ENCODE data around the gene OR1D2. TPM values are rescaled to one million over a fixed set of nuclear protein-coding genes. Genes with fewer than 3 reads are reported as not detected.
"Not testable (repeated sequence)": the region's sequence is repeated elsewhere in the genome, so short reads cannot be mapped to it uniquely, and the experiment has no call there.

The OR1D2 gene, protein sequence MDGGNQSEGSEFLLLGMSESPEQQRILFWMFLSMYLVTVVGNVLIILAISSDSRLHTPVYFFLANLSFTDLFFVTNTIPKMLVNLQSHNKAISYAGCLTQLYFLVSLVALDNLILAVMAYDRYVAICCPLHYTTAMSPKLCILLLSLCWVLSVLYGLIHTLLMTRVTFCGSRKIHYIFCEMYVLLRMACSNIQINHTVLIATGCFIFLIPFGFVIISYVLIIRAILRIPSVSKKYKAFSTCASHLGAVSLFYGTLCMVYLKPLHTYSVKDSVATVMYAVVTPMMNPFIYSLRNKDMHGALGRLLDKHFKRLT
- total RNA-seq (2022) (not detected in 2 replicates), Bru-seq, nascent RNA (not detected), BruChase-seq, experiment 1, labeled RNA remaining after a 2-hour chase (not detected), BruChase-seq, experiment 2, labeled RNA remaining after a 6-hour chase (not detected)
- long read RNA-seq = 0 reads

DNA sequence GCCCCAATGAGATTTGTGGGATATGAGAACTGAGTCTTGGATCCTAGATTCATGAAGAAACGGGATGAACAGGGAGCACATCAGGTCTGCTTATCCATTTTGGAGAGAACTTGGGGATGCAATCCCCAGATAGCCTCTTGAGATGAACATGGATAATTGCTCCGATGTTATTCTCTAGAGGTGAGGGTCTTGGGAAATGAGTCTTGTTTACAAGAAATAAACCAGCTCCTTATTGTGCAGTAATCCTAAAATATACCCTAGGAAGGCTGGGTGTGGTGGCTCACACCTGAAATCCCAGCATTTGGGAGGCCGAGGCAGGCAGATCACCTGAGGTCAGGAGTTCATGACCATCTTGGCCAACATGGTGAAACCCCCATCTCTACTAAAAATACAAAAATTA, at the start of gene OR1D2:
Gene OR1D2 (minus strand): TSS at position 101 of the 400 bp plus-strand sequence. CDS start 11,426 bp downstream, outside the sequence.
- Histone ChIP-seq H3K27me3 (replicated peaks; ENCODE audit: control insufficient read depth, insufficient read depth, low read length) (no peaks in the 10 kb centered on the region), H3K4me1 (peaks cover 11% of the 10 kb centered on the region), H3K36me3 (ENCODE audit: control insufficient read depth, insufficient read depth, low read length) (no peaks in the 10 kb centered on the region), H3K4me3 (ENCODE audit: low read depth, low read length) (no peak within 1 kb of the TSS), H3K9me3 (peaks cover 6% of the 10 kb centered on the region; the same call in 1 of the 2 replicates)
- no peaks in the 10 kb centered on the region for H3K4me1 Mint-ChIP-seq (ENCODE audit: low read depth, unreplicated experiment)
- TF ChIP-seq, protein P1, sequence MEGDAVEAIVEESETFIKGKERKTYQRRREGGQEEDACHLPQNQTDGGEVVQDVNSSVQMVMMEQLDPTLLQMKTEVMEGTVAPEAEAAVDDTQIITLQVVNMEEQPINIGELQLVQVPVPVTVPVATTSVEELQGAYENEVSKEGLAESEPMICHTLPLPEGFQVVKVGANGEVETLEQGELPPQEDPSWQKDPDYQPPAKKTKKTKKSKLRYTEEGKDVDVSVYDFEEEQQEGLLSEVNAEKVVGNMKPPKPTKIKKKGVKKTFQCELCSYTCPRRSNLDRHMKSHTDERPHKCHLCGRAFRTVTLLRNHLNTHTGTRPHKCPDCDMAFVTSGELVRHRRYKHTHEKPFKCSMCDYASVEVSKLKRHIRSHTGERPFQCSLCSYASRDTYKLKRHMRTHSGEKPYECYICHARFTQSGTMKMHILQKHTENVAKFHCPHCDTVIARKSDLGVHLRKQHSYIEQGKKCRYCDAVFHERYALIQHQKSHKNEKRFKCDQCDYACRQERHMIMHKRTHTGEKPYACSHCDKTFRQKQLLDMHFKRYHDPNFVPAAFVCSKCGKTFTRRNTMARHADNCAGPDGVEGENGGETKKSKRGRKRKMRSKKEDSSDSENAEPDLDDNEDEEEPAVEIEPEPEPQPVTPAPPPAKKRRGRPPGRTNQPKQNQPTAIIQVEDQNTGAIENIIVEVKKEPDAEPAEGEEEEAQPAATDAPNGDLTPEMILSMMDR (IDR thresholded peaks at IDR 0.05; ENCODE audit: insufficient read depth in 1 of 2, low read depth in 1 of 2, low read length in 1 of 2, severe bottlenecking in 1 of 2, unreplicated experiment in 1 of 2) = no peak
- peaks cover 15% of the 10 kb centered on the region for H3K27me3 Mint-ChIP-seq (ENCODE audit: insufficient read depth, unreplicated experiment)
- H3K27ac Mint-ChIP-seq (ENCODE audit: unreplicated experiment) = no peak within 1 kb of the TSS
- BruUV-seq (replicated peaks) = no TSS peak
- POLR2A ChIA-PET = no interaction called here
- CTCF ChIA-PET = no interaction called here
- peaks cover 11% of the 10 kb centered on the region for H3K9me3 Mint-ChIP-seq (ENCODE audit: unreplicated experiment)
- no peak for DNase-seq
- no peak within 1 kb of the TSS for H3K4me3 Mint-ChIP-seq (ENCODE audit: unreplicated experiment)
- no peaks in the 10 kb centered on the region for H3K36me3 Mint-ChIP-seq (ENCODE audit: insufficient read depth, unreplicated experiment)
- intact Hi-C loops (cut with micrococcal nuclease; ENCODE audit: unreplicated experiment) = no loop called here

DNA sequence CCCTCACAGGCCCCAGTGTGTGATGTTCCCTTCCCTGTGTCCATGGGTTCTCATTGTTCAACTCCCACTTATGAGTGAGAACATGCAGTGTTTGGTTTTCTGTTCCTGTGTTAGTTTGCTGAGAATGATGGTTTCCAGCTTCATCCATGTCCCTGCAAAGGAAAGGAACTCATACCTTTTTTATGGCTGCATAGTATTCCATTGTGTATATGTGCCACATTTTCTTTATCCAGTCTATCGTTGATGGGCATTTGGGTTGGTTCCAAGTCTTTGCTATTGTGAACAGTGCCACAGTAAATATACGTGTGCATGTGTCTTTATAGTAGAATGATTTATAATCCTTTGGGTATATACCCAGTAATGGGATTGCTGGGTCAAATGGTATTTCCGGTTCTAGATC, 33.3 kb upstream of the OR1D2 start:
- DNase-seq; CTCF ChIA-PET; H3K4me1 Mint-ChIP-seq (ENCODE audit: low read depth, unreplicated experiment); H3K36me3 ChIP-seq (ENCODE audit: control insufficient read depth, insufficient read depth, low read length); H3K9me3 ChIP-seq; BruUV-seq (replicated peaks); H3K9me3 Mint-ChIP-seq (ENCODE audit: unreplicated experiment); H3K4me1 ChIP-seq; intact Hi-C loops (cut with micrococcal nuclease; ENCODE audit: unreplicated experiment); H3K27me3 ChIP-seq (replicated peaks; ENCODE audit: control insufficient read depth, insufficient read depth, low read length); H3K4me3 Mint-ChIP-seq (ENCODE audit: unreplicated experiment); POLR2A ChIA-PET; H3K4me3 ChIP-seq (ENCODE audit: low read depth, low read length); H3K36me3 Mint-ChIP-seq (ENCODE audit: insufficient read depth, unreplicated experiment); H3K27ac Mint-ChIP-seq (ENCODE audit: unreplicated experiment): not testable (repeated sequence)
- peaks cover 19% of the 10 kb centered on the region for H3K27me3 Mint-ChIP-seq (ENCODE audit: insufficient read depth, unreplicated experiment)

DNA sequence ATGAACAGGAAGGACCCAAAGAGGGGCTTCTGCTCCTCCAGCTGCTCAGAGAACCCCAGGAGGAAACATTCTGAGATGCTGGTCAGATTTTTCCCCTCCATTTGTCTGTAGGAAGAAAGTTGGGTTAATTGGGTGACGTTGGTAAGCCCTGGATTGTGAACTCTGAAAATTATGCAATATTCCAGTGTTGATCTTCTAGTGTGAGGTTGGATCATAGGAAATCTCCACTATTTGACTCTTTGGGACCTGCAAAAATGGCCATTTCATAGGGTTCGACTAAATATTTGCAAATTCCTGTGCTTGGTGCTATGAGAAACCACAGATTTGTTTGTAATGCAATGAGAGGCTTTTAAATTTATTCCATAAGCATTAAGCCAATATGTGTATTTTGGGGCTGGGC, 23.2 kb upstream of the OR1D2 start, which contains the start of gene OR1G1:
Gene OR1G1 (minus strand): TSS at position 101 of the 400 bp plus-strand sequence. CDS start 0 bp downstream, at position 101.
- H3K36me3 ChIP-seq (ENCODE audit: control insufficient read depth, insufficient read depth, low read length) = no peaks in the 10 kb centered on the region
- no peak within 1 kb of the TSS for H3K4me3 ChIP-seq (ENCODE audit: low read depth, low read length)
- intact Hi-C loops (cut with micrococcal nuclease; ENCODE audit: unreplicated experiment) = no loop called here
- H3K27ac Mint-ChIP-seq (ENCODE audit: unreplicated experiment) = no peak within 1 kb of the TSS
- no peaks in the 10 kb centered on the region for H3K9me3 Mint-ChIP-seq (ENCODE audit: unreplicated experiment)
- peaks cover 23% of the 10 kb centered on the region for H3K27me3 Mint-ChIP-seq (ENCODE audit: insufficient read depth, unreplicated experiment)
- no TSS peak for BruUV-seq (replicated peaks)
- no peak within 1 kb of the TSS for H3K4me3 Mint-ChIP-seq (ENCODE audit: unreplicated experiment)
- ChIA-PET CTCF (no interaction called here), POLR2A (no interaction called here)
- no peaks in the 10 kb centered on the region for H3K4me1 ChIP-seq
- H3K9me3 ChIP-seq = no peaks in the 10 kb centered on the region
- H3K4me1 Mint-ChIP-seq (ENCODE audit: low read depth, unreplicated experiment) = no peaks in the 10 kb centered on the region
- H3K27me3 ChIP-seq (replicated peaks; ENCODE audit: control insufficient read depth, insufficient read depth, low read length) = no peaks in the 10 kb centered on the region; the same call in none of the 2 replicates
- DNase-seq = no peak
- TF ChIP-seq, protein P1 (IDR thresholded peaks at IDR 0.05; ENCODE audit: insufficient read depth in 1 of 2, low read depth in 1 of 2, low read length in 1 of 2, severe bottlenecking in 1 of 2, unreplicated experiment in 1 of 2) = no peak
- no peaks in the 10 kb centered on the region for H3K36me3 Mint-ChIP-seq (ENCODE audit: insufficient read depth, unreplicated experiment)

DNA sequence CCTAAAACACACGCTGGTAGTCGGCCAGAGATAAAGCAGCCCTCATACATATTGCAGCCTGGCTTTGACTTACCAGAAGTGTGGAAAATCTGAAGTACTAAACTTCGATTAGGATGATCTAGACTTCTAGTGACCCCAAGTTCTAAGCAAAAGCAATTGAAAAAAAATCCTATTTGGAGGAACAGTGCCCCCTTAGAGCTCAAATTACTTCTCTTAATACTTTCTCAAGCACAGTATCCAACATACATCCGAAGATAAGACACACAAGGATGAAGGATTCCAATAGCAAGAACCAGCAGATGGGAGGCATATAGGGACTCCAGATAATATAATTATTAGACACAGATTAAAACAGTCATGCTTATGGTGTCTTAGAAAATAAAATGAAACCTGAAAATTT, 30.4 kb downstream of the OR1D2 start:
- H3K36me3 ChIP-seq (ENCODE audit: control insufficient read depth, insufficient read depth, low read length); H3K4me1 ChIP-seq; H3K9me3 Mint-ChIP-seq (ENCODE audit: unreplicated experiment); CTCF ChIA-PET; DNase-seq; intact Hi-C loops (cut with micrococcal nuclease; ENCODE audit: unreplicated experiment); H3K9me3 ChIP-seq; H3K36me3 Mint-ChIP-seq (ENCODE audit: insufficient read depth, unreplicated experiment); H3K27me3 ChIP-seq (replicated peaks; ENCODE audit: control insufficient read depth, insufficient read depth, low read length); H3K4me1 Mint-ChIP-seq (ENCODE audit: low read depth, unreplicated experiment); POLR2A ChIA-PET; H3K4me3 ChIP-seq (ENCODE audit: low read depth, low read length); BruUV-seq (replicated peaks); H3K4me3 Mint-ChIP-seq (ENCODE audit: unreplicated experiment); H3K27ac Mint-ChIP-seq (ENCODE audit: unreplicated experiment): not testable (repeated sequence)
- peaks cover 22% of the 10 kb centered on the region for H3K27me3 Mint-ChIP-seq (ENCODE audit: insufficient read depth, unreplicated experiment)

DNA sequence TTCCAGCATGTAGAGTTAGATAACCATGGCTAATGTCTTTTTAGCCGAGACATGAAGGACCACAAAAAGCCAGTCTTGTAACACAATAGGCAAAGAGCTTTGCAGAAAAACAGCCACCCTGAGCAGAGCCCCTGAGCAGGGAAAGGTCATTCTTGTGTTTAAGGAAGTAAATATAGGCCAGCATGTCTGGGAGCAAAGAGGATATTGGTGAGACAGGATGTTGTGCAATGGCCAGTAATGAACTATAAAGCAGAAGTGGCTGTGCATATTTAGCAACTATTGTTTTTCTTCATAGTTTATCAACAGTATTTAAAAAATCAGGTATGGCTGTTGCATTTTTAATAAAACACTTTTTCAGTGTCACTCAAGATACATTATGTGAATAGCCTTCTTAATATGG, 39.0 kb downstream of the OR1D2 start:
- H3K4me1 Mint-ChIP-seq (ENCODE audit: low read depth, unreplicated experiment); H3K36me3 Mint-ChIP-seq (ENCODE audit: insufficient read depth, unreplicated experiment); H3K4me3 Mint-ChIP-seq (ENCODE audit: unreplicated experiment); POLR2A ChIA-PET; H3K27me3 ChIP-seq (replicated peaks; ENCODE audit: control insufficient read depth, insufficient read depth, low read length); H3K27ac Mint-ChIP-seq (ENCODE audit: unreplicated experiment); H3K4me1 ChIP-seq; H3K36me3 ChIP-seq (ENCODE audit: control insufficient read depth, insufficient read depth, low read length); CTCF ChIA-PET; BruUV-seq (replicated peaks); intact Hi-C loops (cut with micrococcal nuclease; ENCODE audit: unreplicated experiment); H3K4me3 ChIP-seq (ENCODE audit: low read depth, low read length); H3K9me3 Mint-ChIP-seq (ENCODE audit: unreplicated experiment); DNase-seq; H3K9me3 ChIP-seq; H3K27me3 Mint-ChIP-seq (ENCODE audit: insufficient read depth, unreplicated experiment): not testable (repeated sequence)
